ENCODE data around the gene GSTO2. TPM values are rescaled to one million over a fixed set of nuclear protein-coding genes. Genes with fewer than 3 reads are reported as not detected.

GSTO2 gene
- total and polyA plus RNA-seq, 2 donors from 2014 or later: 22.3 to 56.7 TPM

DNA sequence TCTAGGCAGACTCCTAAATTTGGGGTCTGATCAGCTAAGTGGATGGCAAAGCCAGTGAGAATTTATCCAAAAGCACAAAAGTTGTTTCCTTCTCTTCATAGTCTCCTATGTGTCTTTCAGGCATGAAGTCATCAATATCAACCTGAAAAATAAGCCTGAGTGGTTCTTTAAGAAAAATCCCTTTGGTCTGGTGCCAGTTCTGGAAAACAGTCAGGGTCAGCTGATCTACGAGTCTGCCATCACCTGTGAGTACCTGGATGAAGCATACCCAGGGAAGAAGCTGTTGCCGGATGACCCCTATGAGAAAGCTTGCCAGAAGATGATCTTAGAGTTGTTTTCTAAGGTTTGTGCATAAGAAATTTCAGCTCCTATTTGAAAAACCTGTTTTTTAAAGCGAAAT, 9.5 kb upstream of the GSTO2 start:
- TF ChIP-seq, protein P1, sequence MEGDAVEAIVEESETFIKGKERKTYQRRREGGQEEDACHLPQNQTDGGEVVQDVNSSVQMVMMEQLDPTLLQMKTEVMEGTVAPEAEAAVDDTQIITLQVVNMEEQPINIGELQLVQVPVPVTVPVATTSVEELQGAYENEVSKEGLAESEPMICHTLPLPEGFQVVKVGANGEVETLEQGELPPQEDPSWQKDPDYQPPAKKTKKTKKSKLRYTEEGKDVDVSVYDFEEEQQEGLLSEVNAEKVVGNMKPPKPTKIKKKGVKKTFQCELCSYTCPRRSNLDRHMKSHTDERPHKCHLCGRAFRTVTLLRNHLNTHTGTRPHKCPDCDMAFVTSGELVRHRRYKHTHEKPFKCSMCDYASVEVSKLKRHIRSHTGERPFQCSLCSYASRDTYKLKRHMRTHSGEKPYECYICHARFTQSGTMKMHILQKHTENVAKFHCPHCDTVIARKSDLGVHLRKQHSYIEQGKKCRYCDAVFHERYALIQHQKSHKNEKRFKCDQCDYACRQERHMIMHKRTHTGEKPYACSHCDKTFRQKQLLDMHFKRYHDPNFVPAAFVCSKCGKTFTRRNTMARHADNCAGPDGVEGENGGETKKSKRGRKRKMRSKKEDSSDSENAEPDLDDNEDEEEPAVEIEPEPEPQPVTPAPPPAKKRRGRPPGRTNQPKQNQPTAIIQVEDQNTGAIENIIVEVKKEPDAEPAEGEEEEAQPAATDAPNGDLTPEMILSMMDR (IDR thresholded peaks at IDR 0.05; ENCODE audit: borderline replicate concordance, extremely low read depth, insufficient read depth): no peak

DNA sequence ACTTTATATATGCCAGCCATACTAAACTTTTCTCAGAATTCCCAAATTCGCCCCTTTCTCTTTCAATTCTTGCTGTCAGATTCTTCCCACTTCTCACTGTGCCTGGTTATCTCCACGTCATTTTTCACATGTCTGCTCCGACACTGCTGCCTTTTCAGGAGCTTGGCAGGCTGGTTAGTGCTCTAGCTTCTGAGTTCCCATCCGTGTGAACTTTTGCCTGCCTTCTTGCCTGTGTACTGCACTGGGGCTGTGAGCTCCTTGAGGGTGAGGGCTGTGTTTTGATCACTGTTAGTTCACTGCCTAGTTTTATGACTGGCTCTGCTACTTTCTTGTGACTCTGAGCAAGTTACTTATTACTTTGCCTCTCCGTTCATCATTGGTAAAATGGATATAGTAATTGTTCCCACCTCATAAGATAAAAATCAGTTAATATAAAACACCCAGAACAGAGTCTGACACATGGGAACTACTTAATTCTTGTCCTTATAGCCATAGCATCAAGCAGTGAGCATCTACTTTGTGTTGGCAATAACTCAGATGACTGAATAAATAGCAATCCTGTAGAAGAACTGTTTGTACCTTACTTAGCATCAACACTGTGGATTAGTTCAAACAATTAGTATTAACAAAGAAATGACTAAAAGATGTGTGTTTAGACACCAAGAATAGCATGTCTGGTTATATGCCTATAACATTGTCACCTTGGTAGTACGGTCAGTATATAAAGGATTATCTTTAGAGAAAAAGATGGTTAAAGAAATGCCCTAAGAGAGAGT, 8.8 kb upstream of the GSTO2 start:
- Histone ChIP-seq H3K4me1 (ENCODE audit: control insufficient read depth in 2 of 3, insufficient read depth in 2 of 3, low read depth in 1 of 3, low read length in 3 of 3) (peaks cover 0 to 24% (median 17%) of the 10 kb centered on the region in 3 donors), H3K9me3 (ENCODE audit: control insufficient read depth in 2 of 3, insufficient read depth in 1 of 3, low read length in 3 of 3) (no peaks in the 10 kb centered on the region), H3K9ac (ENCODE audit: low read length in 3 of 3) (peak overlapping the region in 2 of 3 donors; percentile 13 to 31), H3K36me3 (ENCODE audit: control insufficient read depth in 2 of 3, insufficient read depth in 3 of 3, low read length in 3 of 3) (peaks cover 7 to 57% (median 20%) of the 10 kb centered on the region in 3 donors), H3K27ac (ENCODE audit: low read depth in 2 of 2, low read length in 2 of 2) (peak overlapping the region; percentile 59 to 73), H3K27me3 (ENCODE audit: control insufficient read depth, insufficient read depth, low read length) (no peaks in the 10 kb centered on the region), H3K4me3 (ENCODE audit: low read length in 3 of 3) (peak overlapping the region in 2 of 3 donors; percentile 6 to 19)
- intact Hi-C loops (cut with DNase I): no loop called here
- DNase-seq (no peak), FAIRE-seq (no peak)
- TF ChIP-seq, protein P1 (IDR thresholded peaks at IDR 0.05; ENCODE audit: borderline replicate concordance, extremely low read depth, insufficient read depth): no peak

More for the DNA sequence above, 9.5 kb upstream of the GSTO2 start:
- H3K9ac ChIP-seq (ENCODE audit: low read length in 3 of 3): peak overlapping the region in 1 of 3 donors; percentile 31
- H3K27ac ChIP-seq (ENCODE audit: low read depth in 2 of 2, low read length in 2 of 2): peak overlapping the region in 1 of 2 donors; percentile 73
- H3K4me3 ChIP-seq (ENCODE audit: low read length in 3 of 3): peak overlapping the region in 1 of 3 donors; percentile 19
- H3K27me3 ChIP-seq (ENCODE audit: control insufficient read depth, insufficient read depth, low read length): no peaks in the 10 kb centered on the region
- FAIRE-seq (no peak), DNase-seq (no peak)
- intact Hi-C loops (cut with DNase I): no loop called here
- peaks cover 7 to 53% (median 19%) of the 10 kb centered on the region in 3 donors for H3K36me3 ChIP-seq (ENCODE audit: control insufficient read depth in 2 of 3, insufficient read depth in 3 of 3, low read length in 3 of 3)
- no peaks in the 10 kb centered on the region for H3K9me3 ChIP-seq (ENCODE audit: control insufficient read depth in 2 of 3, insufficient read depth in 1 of 3, low read length in 3 of 3)
- peaks cover 0 to 24% (median 17%) of the 10 kb centered on the region in 3 donors for H3K4me1 ChIP-seq (ENCODE audit: control insufficient read depth in 2 of 3, insufficient read depth in 2 of 3, low read depth in 1 of 3, low read length in 3 of 3)

GRCh38 chr10:104260775-104261115, 8.2 kb upstream of the GSTO2 start:
- H3K9me3 ChIP-seq (ENCODE audit: control insufficient read depth in 2 of 3, insufficient read depth in 1 of 3, low read length in 3 of 3): no peaks in the 10 kb centered on the region
- H3K4me3 ChIP-seq (ENCODE audit: low read length in 3 of 3): no peak overlapping the region
- no peak overlapping the region for H3K27ac ChIP-seq (ENCODE audit: low read depth in 2 of 2, low read length in 2 of 2)
- no peak overlapping the region for H3K9ac ChIP-seq (ENCODE audit: low read length in 3 of 3)
- no peak for FAIRE-seq
- DNase-seq: no peak
- H3K27me3 ChIP-seq (ENCODE audit: control insufficient read depth, insufficient read depth, low read length): no peaks in the 10 kb centered on the region
- intact Hi-C loops (cut with DNase I): no loop called here
- peaks cover 0 to 24% (median 17%) of the 10 kb centered on the region in 3 donors for H3K4me1 ChIP-seq (ENCODE audit: control insufficient read depth in 2 of 3, insufficient read depth in 2 of 3, low read depth in 1 of 3, low read length in 3 of 3)
- TF ChIP-seq, protein P1 (IDR thresholded peaks at IDR 0.05; ENCODE audit: borderline replicate concordance, extremely low read depth, insufficient read depth): no peak
- peaks cover 7 to 58% (median 24%) of the 10 kb centered on the region in 3 donors for H3K36me3 ChIP-seq (ENCODE audit: control insufficient read depth in 2 of 3, insufficient read depth in 3 of 3, low read length in 3 of 3)

Data from kidney (tissue), 14 donors.